ENCODE measurements around the gene WDR41.

Gene WDR41

GRCh38 chr5:77444356-77444755 is 47.8 kb downstream of the WDR41 start:
- DNase-seq = no peak

- no peak for DNase-seq
These were observed 48.4 kb downstream of the WDR41 start for GRCh38 chr5:77443670-77444069.

DNA sequence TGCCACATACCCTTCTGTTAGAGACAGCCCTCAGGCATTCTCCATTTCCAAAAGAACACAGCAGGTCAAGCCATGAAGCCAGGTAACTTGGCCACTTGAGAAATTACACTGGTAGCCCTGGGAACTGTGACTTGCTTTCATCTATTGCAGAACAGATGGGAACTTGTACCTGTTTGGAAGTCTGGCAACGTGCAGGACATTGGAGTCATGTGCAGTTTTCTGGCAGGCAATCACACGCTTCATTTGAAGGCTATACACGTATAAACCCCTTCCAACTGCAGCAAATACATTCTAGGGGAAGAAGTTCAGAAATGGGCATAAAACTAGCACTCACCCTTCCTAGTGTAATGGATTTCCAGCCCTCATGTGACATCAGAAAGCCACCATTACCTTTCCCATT is 54.0 kb downstream of the WDR41 start:
- no peak for DNase-seq

DNA sequence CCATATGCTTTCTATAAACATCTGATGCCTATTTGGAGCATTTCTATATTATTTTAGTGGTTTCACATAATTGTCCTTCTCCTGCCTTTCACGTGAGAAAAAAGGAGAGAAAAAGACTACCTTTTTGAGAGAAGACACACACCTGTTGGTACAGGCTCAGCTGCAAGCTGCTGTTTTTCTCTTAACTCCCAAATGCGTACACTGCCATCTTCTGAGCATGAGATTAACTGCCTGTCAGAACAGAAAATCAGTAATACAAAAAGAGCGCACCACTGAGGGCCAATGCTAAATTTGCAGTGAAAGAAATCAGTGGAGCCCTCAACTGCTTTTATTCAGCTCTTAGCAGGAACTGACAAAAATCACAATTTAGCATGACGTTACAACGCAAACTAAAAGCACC is 54.9 kb downstream of the WDR41 start:
- DNase-seq = no peak

DNA sequence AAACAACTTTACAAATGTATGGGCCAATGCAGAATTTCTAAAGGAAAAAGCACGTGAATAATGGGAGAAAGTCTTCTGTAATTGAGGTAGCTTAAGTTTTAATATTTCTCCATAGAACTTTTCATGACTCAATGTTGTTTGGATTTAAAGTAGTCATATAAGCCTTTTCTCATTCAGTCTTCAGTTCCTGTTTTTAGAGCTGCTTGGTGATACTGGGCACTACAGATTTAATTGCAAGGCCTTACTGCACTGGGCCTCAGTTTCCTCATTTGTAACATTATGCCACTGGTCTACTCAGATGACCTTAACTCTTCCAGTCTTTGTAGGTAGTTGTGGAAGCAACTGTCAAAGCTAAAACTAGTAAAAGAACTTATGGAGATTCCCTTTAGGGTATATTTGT is 60.4 kb downstream of the WDR41 start:
- DNase-seq = no peak

GRCh38 chr5:77431286-77431685 is 60.8 kb downstream of the WDR41 start:
- DNase-seq = no peak

GRCh38 chr5:77430726-77431125 is 61.4 kb downstream of the WDR41 start:
- DNase-seq = no peak

GRCh38 chr5:77428526-77428925 is 63.6 kb downstream of the WDR41 start:
- DNase-seq = no peak

DNA sequence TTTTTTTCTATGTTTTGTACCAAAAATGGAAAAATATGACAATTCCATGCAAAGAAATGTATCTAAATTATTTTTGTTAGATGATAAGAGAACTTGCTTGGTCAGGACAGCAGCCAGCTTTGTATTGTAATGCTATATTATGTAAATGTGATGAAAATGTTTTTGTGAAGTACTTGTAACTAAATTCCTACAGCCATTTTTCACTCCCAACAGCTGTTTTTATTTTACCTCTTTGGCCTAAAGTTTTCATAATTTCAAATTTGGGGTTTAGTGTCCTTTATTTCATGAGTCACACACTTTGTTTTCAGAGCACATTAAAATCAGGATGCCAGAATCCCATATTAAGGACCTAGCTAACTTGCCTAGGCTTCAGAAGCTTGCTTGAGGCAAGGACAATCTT is 64.1 kb downstream of the WDR41 start:
- no peak for DNase-seq

- no peak for DNase-seq
These were observed 65.4 kb downstream of the WDR41 start for GRCh38 chr5:77426670-77427069.

DNA sequence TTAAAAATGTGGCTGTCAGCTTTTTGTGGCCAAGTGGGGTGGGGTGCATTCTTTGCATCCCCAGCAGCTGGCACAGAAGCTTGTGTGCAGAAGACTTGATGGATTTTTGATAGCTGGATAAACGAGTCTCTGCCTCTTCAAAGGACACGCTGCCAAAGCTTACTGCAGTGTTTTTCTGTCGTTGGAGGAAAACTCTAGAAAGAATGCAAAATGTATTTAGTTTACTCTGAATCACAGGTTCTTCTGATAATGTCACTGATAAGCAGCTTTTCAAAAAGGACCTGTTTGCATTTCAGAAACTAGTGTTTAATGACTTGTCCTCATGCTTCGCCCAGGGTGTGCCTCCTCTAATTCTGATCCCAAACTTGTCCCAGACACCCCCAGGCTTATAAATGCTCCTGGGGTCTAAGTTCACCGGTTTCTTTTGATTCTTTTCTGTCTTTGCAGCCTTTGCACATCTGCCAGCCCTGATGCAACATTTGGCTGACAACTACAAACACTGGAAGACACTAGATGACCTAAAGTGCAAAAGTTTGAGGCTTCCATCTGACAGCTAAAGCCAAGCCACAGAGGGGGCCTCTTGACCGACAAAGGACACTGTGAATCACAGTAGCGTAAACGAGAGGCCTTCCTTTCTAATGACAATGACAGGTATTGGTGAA is 66.0 kb downstream of the WDR41 start:
- DNase-seq = no peak

GRCh38 chr5:77425420-77425819 is 66.7 kb downstream of the WDR41 start:
- DNase-seq = no peak

- DNase-seq = no peak
These were observed 67.2 kb downstream of the WDR41 start for GRCh38 chr5:77424921-77425320.

DNA sequence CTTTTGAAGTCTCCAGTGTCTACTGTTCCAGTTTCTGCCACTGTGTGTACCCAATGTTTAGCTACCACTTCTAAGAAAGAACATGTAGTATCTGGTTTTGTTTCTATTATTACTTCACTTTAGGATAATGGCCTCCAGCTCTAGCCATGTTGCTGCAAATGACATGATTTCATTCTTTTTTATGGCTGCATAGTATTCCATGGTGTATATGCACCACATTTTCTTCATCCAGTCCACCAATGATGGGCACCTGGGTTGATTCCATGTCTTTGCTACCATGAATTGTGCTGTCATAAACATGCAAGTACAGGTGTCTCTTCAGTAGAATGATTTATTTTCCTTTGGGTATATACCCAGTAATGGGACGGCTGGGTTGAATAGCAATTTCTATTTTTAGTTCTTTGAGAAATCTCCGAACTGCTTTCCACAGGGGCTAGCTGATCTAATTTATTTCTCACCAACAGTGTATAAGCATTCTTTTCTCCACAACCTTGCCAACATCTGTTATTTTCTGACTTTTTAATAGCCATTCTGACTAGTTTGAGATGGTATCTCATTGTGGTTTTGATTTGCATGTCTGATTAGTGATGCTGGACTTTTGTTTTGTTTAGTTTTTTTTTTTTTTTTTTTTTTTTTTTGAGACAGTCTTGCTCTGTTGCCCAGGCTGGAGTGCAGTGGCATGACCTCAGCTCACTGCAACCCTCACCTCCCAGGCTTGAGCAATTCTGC is 68.9 kb downstream of the WDR41 start:
- DNase-seq = no peak

GRCh38 chr5:77420940-77421339 is 71.2 kb downstream of the WDR41 start:
- DNase-seq = no peak

GRCh38 chr5:77419644-77420582 is 72.2 kb downstream of the WDR41 start:
- DNase-seq = no peak

GRCh38 chr5:77418601-77419581 is 73.2 kb downstream of the WDR41 start:
- no peak for DNase-seq

GRCh38 chr5:77418162-77418561 is 74.0 kb downstream of the WDR41 start:
- DNase-seq = no peak

DNA sequence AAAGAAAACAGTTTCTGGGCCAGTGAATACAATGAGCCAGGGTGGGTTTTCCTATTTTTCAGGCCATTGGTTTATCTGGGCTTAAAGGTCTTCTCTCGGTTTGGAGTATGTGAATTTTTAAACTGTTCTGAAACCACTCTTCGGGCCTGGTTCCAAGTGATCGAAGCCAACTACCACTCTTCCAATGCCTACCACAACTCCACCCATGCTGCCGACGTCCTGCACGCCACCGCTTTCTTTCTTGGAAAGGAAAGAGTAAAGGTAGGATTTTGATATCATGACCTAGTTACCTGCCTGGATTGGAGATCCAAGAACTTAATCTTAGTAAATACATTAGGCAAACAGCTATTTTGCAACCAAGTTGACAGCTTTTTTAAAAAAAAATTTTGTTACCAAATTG is 79.1 kb downstream of the WDR41 start:
- no peak for DNase-seq

DNA sequence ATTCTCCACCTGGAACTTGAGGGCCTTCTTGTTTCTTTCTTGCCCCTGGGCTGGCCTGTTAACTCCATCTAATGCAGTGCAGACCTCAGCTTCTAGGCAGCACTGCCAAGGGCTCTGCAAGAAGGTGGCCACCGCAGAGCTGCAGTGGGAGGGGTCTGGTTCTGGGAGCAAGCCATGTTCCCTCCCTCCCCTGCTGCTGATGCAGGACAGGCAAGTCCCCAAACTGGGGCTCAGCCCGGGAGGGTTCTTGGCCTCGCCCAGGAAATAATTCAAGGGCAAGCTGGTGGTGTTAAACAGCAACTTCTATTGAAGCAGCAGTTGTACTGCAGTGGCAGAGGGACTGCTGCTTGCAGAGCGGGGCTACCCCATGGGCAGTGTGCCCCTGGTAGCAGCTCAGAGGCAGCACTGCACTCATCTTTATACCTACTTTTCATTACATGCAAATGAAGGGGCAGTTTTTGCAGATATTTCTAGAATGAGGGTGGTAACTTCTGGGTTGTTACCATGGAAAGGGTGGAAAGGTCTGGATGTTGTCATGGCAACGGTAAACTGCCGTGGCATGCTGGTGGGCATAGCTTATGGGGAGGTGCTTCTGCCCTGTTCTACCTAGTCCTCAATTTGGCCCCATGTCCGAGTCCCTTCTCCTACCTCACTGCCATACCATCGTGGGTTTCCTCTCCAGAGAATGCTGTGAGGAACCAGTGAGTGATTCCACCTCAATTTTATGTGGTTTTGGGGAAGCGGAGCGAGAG is 82.1 kb downstream of the WDR41 start:
- no peak for DNase-seq

DNA sequence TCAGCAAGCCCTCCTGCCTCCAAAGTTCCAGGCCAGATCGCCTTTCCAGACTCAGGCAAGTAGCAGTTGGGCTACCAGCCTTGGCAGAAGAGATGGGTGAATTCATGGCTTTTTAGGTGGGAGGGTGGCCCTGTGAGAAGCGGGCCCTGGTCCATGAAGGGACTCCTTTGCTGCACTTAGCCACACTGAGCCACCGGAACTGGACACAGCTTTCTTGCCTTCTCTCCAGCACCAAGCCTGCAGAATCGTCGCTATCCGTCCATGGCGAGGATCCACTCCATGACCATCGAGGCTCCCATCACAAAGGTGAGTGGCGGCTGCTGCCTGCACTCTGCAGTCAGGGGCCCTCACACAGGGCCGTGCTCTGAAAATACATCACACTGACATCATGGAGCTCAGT is 85.0 kb downstream of the WDR41 start:
- DNase-seq = no peak

- DNase-seq = no peak
These were observed 89.3 kb downstream of the WDR41 start for GRCh38 chr5:77402796-77403195.

Data from stimulated activated CD8-positive, alpha-beta memory T cell treated with anti-CD3 and anti-CD28 coated beads, Interleukin-4, amount 100 ng/mL, for 48 hours (primary cell).